GM19025 (cell line): Measurements from ENCODE around the gene NKAIN2.

Experiments
- ATAC-seq: cut with Tn5 transposase; IDR thresholded peaks from one replicate; pipeline ENCODE4 v1.9.1; 2021; ENCODE audit warnings: mild to moderate bottlenecking, low read depth, moderate library complexity; ENCODE audit not compliant: unreplicated experiment

NKAIN2 gene

DNA sequence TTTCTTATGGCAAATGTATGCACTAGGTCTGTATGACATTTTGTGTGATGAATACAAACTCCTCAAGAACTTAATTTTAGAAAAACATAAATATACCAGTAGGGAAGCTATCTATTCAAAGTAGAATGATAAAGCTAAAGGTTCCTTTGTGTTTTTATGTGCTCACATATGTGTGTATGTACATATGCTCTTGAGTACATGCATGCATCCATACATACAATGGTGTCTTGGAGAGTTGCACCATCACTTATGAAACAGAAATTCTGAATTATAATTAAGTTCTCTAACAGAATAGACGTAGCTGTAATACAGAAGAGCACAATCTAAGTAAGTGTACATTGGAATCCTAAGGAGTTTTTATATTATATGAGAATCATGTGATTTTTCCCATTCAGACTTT, 2.3 kb downstream of the NKAIN2 start:
- no peak for ATAC-seq

DNA sequence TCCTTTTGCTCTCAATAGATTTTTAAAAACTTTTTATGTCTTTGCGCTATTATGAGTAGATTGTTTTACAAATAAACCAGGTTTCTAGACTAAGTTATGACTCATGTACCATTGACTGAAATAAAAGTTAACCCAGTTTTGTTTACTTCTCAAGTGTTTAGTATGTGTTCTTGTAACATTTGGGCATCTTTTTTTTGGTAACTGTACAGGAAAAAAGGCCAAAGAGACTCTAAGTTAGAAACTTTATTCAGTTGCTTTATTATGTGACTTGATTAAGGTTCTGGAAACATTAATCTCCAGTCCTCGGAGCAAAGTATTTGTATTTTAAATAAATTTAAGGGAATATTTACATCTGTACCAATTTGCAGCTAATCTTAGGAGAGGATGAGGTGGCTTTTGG, 2.9 kb downstream of the NKAIN2 start:
- no peak for ATAC-seq

DNA sequence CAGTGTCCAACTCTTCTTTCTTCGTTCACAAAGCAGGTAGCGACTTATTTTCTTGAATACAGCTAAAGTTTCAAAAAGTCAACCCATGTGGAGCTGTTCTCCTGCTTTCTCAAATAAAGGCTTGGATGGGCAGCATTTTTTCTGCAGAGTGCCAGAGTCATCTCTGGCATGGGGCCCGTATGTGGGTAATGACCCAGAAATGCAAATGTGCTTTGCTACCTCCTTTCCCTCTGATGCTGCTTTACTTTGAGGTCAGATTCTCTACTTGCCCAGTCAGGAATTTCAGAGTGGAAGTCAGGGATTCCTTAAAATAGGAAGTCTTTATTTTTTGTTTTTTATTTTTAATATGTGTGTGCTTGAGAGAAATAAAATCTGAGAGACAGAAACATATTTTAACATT, 4.9 kb downstream of the NKAIN2 start:
- ATAC-seq: no peak

DNA sequence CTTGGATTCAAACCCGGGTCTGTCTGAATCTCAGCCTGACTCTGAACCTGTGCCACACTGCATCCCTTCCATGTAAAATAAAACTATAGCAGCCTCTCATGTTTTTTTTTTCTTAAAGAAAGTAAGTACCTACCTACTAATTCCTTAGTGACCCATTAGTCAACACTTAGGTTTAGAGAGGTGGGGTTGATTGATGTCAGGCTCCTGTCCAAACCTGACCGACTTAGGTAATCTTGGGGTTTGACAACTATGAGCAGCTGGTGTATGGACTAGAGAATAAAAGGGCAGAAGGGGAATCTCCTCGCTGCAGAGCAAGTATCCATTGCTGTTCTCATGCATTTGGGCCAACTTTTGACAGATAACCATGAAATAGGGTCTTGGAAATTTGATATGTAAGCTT, 6.5 kb downstream of the NKAIN2 start:
- ATAC-seq: no peak

DNA sequence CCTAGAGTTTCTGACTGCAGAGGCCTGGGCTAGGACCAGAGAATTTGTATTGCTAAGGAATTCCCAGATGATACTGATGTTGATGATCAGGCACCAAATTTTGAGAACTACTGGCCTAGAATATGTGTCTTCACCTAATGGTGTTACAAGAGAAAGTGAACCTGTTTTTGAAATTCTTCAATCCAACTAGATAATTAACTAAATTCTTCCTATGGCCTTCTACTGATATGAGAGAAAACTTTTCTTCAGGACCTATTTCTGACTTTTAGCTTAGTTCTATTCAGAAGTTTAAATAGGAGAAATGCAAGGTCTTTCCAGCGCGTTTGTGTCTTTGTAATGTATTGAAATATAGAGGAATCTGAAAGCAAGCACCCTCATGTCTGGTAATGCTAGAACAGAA, 7.3 kb downstream of the NKAIN2 start:
- ATAC-seq: no peak

DNA sequence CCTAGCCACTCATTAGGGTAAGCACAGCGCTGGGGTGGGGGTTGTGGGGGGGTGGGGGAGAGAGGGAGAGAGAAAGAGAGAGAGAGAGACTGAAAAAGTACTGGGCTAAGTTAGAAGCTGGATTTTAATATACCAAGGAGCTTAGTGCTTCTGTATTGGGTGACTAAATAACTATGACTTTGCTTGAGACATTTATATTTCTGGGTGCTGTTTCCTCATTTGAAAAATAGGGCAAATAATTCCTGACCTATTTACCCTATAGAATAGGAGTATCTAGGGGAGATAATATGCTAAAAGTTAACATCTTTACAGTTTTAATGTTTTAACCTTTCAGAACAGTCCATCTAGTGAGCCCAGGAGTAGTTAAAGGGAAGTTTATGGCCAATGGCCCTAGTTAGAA, 7.7 kb downstream of the NKAIN2 start:
- ATAC-seq: no peak

DNA sequence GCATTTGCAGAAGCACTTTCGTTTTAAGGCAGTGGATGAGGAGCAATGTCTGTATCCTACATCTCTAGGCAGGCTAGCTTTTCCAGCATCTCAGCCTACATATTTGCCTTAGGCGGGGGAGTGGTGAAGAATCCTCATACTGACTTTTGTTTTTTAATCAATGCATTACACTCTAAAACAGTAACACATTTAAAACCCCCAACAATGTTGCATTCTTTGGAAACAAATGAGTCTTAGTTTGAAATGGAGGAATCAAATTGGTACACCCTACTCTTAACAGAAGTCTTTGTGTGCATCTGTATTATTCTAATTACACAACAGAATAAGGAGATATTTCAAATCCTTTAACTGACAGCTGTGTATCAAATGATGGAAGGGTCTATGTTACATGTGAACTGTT, 9.0 kb downstream of the NKAIN2 start:
- no peak for ATAC-seq

DNA sequence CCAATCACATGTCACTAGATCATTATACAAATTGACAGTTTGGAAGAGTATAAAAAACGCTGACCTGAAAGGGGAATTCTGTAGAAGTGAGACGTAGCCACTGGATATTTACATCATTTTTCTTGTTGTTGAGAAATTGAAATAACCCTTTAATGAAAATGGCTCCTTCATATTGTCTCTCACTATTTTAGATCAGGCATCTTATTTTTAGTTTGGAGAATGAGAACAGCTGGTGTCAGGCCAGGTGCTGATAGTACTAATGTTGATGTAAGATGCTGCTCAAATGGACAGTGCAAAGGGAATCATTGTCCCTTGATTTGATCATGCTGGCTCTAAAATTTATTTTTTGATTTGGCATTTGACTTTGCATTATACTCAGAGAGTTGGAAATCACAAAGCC, 17.4 kb downstream of the NKAIN2 start:
- ATAC-seq: no peak

DNA sequence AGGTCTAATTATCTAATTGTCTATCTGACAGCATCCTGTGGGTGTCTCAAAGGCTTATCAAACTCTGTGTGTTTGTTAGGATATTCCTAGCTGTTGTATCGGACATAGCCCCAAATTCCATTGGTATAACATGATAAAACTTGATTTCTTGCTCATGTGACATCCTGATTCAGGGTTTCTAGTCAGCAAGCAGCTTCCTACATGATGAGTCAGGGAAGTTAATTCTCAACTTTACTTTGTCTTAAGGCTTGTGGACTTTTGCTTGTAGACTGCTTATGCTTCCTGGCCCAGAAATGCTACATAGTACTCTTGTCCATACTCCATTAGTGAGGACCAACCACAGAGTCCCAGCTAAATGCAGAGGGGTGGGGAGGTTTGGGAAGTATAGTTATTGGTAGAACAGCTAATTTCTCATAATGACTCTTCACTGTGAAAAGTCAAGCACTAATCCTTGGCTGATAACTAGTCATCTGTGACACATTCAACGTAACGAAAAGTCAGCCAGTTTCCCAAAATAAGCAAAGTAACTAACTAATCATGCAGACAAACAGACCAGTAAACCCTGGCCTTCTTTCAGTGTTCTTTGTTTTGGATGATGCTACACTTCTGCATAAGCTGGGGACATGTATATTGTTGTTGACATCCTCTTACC, 25.8 kb downstream of the NKAIN2 start:
- no peak for ATAC-seq

DNA sequence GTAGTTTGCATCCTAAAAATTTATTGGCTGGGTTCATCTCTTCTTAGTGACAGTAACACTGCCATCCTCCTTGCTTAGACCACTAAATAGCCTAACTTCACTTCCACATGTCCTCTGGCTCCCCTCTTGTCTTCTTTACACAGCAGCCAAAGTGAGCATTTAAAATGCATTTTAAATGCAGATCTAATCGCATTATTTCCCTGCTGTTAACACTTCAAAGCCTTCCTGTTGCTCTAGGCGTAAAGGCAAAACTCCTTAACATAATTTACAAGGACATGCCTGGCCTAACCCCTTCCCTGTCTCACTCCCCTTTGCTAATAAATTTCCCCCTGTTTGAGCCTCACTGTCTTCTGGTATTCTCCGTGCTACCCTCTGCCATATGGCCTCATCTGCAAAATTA, 26.5 kb downstream of the NKAIN2 start:
- no peak for ATAC-seq

DNA sequence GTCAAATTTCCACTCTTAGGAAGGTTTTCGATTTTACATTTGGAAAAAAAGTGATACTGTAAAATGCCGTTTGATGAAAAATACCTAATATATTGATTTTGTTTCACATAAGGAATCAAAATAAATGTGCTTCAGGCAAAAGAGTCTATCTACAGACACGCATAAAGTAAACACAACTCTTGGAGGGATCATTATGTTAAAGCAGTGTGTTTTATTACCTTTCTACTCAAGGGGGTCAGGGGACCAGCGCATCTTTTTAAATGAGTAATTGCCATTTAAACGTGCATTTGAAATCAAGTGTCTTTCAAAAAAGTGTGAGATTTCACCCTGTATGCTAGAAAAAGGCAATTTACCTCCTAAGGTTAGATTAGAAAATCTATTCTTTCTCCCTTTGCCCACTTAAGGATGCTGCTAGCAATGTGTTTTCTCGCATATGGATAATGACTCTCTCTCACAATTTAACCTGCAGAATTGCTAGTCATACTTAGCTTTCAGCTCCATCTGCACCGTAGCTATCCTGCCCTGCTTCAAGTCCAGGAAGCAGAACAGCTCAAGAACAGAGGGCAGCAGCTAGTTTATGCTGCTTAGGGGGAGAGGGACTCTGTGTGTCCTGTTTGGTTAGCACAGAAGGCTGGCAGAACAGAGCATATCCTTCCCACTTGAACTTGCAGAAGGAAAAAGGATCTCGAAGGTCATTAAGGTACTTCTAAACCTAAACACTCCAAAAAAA, 35.0 kb downstream of the NKAIN2 start:
- no peak for ATAC-seq

DNA sequence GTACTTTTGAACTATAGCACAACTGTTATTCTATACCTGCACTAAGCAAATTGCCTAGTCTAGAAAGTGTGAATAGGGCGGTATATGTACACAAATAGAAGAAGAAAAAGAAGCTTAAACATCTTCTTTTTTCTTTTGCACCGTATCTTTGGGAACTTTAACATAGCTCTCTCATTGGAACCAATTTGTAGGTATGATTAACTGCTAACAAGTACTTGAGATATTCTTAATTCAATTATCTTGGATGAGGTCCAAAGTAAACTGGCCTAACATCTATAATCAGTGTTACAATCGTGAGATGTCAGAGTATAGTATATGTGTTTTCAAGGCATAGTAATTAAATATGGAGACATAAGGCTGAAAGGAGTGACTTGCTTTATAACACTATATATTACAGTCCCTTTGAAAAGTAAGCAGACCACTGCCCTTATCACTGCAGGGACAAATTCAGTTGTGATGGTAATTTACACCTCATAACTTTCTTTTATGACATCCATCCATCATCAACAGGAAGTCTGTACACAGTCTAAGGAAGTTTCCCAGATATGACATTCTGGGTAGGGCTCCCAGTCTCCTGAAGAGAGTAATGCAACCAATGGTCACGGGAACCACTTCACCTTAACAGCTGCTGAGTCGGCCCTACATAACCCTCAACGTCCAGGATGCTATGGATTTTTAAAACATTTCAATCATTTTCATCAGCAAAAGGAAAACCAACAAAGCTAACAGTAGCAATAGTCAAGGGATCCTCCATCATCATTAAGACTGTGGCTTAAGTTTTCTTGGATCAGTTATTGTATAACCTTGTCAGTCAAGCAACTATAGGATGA, 37.6 kb downstream of the NKAIN2 start:
- ATAC-seq: no peak

DNA sequence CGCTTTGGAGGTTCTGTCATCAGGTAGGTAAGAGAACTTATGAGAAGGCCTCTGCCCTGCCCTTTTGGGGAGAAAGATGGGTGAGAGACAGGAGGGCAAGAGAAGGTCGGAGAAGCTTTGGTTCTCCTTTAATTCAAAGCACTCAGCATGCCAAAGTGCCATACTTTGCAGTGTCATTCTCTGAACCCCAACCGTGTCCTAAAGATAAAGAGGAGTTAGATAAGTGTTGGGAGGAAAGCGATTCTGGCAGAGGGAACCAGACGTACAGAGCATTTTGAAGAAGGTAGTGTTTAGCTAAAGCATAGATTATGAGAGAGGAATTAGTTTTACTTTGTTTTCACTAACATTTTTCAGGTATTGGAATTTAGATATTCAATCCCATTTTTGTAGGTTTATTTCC, 40.3 kb downstream of the NKAIN2 start:
- ATAC-seq: no peak

DNA sequence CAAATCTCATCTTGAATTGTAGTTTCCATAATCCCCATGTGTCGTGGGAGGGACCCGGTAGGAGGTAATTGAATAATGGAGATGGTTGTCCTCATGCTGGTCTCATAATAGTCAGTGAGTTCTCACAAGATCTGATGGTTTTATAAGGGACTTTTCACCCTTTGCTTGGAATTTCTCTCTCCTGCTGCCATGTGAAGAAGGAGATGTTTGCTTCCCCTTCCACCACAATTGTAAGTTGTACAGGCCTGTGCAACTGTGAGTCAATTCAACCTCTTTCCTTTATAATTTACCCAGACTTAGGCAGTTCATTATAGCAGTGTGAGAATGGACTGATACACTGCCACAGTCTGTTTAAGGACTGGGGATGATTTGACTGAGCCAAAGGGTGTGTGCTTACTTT, 44.7 kb downstream of the NKAIN2 start:
- ATAC-seq: no peak

DNA sequence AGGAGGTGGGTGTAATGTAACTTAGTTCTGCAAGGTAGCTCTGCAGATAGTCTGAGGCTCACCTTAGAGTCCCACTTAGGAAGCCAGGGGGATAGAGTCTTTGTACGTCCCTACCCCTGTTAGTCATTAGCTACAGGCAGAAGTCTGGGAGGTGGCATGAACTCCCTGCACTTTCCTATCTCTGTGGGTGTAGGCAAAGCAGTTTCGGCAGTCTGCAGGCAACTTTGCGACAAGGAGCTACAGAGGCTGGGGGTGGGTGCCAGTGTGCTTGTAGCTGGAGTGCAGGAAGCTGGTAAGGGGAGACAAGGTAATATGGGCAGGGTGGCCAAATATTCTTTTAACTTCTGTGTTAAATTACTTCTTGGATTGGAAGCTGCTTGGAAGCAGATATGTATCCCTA, 45.7 kb downstream of the NKAIN2 start:
- no peak for ATAC-seq

DNA sequence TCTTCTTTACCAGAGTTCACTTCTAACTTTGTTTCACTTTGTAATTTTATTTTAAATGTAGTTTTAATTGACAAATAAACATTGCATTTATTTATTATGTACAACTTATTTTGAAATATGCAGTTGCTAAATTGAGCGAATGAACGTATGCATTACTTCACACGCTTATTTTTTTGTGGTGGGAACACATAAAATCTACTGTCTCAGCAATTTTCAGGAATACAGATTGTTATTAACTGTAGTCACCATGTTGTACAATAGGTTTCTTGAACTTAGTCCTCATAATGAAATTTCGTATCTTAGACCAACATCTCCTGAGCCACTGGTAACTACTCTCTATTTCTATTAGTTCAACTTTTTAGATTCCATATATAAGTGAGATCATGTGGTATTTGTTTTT, 46.9 kb downstream of the NKAIN2 start:
- no peak for ATAC-seq

DNA sequence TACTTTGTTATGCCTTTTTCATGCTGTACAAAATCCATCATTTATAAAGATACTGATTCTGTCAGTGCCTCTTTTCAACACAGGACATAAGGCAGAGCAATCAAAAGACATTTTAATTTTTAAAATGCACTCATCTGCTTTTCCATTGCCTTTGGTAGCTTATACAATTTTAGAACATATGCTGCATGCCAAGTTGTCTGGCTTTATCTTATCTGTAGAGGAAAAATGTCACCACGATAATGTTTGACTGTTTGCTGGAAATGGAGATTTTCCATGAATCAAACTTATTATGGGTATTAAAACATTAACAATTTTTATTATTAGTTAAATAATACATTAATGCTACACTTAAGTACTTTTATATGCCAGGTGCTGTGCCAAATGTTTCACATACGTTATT, 50.5 kb downstream of the NKAIN2 start:
- no peak for ATAC-seq

DNA sequence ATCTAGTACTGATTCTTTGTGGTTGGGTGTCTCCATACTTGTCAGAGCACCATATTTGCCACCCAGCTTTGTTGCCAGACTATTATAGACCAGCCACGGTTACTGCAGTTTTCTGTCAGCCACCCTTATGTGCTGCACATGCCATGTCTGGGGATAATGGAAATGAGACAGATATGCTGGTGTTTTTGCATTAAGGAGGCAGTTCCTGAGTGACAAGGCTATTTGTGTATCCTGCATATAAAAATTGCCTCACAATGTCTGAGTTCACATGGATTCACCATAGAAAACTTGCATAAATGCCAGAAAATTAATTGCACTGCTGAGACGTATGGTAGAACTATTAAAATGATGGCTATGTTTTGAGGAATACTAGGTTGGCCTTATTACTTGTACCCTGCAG, 51.8 kb downstream of the NKAIN2 start:
- ATAC-seq: no peak

DNA sequence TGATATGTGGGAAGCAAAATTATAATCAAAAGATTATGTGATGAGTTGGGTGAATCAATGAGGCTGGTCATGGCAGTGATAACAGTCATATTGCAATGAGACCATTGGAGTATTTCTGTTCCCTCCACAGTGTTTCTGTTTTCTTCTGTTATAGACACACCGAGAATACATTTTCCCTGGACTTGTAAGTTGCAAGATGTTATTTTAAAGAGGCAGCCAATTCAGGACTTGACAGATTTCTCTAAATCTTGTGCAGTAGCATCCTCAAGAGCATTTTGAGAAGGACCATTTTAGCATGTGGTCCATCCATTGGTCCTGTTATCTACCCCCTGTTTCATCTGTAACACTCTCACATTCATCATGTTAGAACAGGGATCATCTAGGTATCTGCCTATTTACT, 55.6 kb downstream of the NKAIN2 start:
- no peak for ATAC-seq

DNA sequence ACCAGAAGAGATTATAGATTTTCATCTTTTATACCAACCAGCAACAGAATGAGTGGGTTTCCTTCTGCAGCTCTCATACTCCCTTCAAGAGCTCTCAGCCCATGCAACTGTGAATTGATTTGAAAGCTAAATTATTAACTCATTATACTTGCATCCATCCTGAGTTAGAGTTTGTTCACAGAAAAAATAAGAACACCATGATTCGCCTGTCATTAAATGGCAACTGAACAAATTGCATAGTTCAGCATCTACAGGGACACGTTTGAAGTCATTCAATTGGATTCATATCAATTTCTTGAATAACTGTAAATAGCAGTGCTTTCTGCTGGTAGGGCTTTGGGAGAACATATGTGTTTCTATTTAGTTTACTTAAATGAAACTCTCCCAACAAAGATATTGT, 65.7 kb downstream of the NKAIN2 start:
- no peak for ATAC-seq

DNA sequence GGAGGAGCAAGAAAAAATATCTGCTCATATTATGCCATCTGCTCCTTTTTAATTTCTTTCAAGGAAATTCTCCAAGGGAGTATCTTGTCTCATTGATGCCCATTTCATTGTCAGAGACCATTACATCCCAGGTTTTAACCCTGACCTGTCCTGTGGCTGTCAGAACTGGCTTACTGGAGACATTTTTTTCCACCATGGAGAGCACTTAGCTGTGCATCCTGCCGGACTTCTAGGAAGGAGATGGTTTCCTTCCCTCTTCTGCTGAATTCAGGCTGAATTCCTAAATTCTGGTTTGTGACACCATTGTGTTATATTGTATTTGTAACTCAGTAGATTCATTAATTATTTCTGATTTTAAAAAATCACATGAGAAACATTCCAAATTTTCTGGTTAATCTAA, 70.3 kb downstream of the NKAIN2 start:
- ATAC-seq: no peak

DNA sequence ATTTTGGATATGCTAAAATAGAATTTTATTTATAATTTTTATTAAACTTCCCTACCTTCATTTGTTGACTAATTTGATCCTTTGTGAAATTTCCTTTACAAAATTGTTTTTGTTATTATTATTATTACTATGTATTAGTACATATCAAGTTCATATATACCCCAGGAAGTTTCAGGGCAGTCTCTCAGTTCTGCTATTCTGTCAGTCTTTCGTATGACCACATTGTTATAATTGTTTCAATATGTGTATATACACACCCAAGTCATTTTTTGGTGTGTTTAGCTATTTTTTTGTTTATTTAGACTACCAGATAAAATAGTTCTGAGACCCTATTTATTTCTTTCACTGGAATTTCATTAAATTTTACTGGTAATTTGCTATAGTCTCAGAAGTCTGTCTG, 72.1 kb downstream of the NKAIN2 start:
- no peak for ATAC-seq
